CD4-positive, CD25-positive, alpha-beta regulatory T cell (primary cell): ENCODE data around the gene DHRS13. TPM values are rescaled to one million over a fixed set of nuclear protein-coding genes. Genes with fewer than 3 reads are reported as not detected.

Experiments used
- ATAC-seq, 2 donors: fragments of 150-1000 bp; cut with Tn5 transposase; one replicate each; pipeline ENCODE4 v1.10.0; 2021; ENCODE audit warnings: low read depth in 2 of 2, moderate number of reproducible peaks in 2 of 2, moderate library complexity in 1 of 2
- DNase-seq, 3 donors: peaks; one replicate each; pipeline versions ENCODE4 v3.0.0 to v3.0.0-alpha.2; 2012 to 2022; ENCODE audit warnings: mixed read lengths in 1 of 3
- H3K27ac ChIP-seq: one replicate; pipeline ENCODE4 v1.7.0; 2013; ENCODE audit warnings: mild to moderate bottlenecking, low read length; ENCODE audit not compliant: insufficient read depth, poor library complexity, severe bottlenecking
- H3K27me3 ChIP-seq: one replicate; pipeline ENCODE4 v1.7.0; 2013; ENCODE audit warnings: low read length; ENCODE audit not compliant: control insufficient read depth, insufficient read depth
- H3K36me3 ChIP-seq: one replicate; pipeline ENCODE4 v1.7.0; 2013; ENCODE audit warnings: mild to moderate bottlenecking, low read length, moderate library complexity; ENCODE audit not compliant: control insufficient read depth, insufficient read depth
- H3K4me1 ChIP-seq: 2 replicates; pipeline ENCODE4 v1.7.0; 2013; ENCODE audit warnings: mild to moderate bottlenecking, low read length; ENCODE audit not compliant: insufficient read depth, control insufficient read depth, poor library complexity, severe bottlenecking
- H3K4me3 ChIP-seq: one replicate; pipeline ENCODE4 v1.7.0; 2013; ENCODE audit warnings: low read depth, mild to moderate bottlenecking, low read length, moderate library complexity
- H3K9me3 ChIP-seq, 2 experiments: 1 replicate in 1 of 2; 2 replicates in 1 of 2; pipeline ENCODE4 v1.7.0; 2013; ENCODE audit warnings: low read length in 2 of 2, mild to moderate bottlenecking in 1 of 2, moderate library complexity in 1 of 2; ENCODE audit not compliant: control insufficient read depth in 2 of 2
- H3K27ac Mint-ChIP-seq, 3 donors: one replicate each; pipeline ENCODE4 v1.8.0; 2020 to 2022; ENCODE audit warnings: mild to moderate bottlenecking in 3 of 3, mixed read lengths in 3 of 3, moderate library complexity in 2 of 3
- H3K27me3 Mint-ChIP-seq: one replicate; pipeline ENCODE4 v1.8.0; 2022; ENCODE audit warnings: mild to moderate bottlenecking, mixed read lengths
- H3K36me3 Mint-ChIP-seq: one replicate; pipeline ENCODE4 v1.8.0; 2020; ENCODE audit warnings: mixed read lengths
- H3K4me1 Mint-ChIP-seq, 4 donors: one replicate each; pipeline ENCODE4 v1.8.0; 2020 to 2022; ENCODE audit warnings: mixed read lengths in 4 of 4, mild to moderate bottlenecking in 1 of 4
- H3K4me3 Mint-ChIP-seq, 4 donors: one replicate each; pipeline ENCODE4 v1.8.0; 2020 to 2022; ENCODE audit warnings: mild to moderate bottlenecking in 4 of 4, mixed read lengths in 4 of 4, moderate library complexity in 3 of 4
- H3K9me3 Mint-ChIP-seq, 7 donors: one replicate each; pipeline ENCODE4 v1.8.0; 2020 to 2022; ENCODE audit warnings: mixed read lengths in 7 of 7, mild to moderate bottlenecking in 3 of 7, moderate library complexity in 2 of 7
- polyA plus RNA-seq, 4 donors: library from polyadenylated mRNA; unstranded; fragments of 300-500 nt; fragmentation: Illumina TruSeq; gene quantifications; one replicate each; pipeline ENCODE4 v1.2.3, GENCODE V29; 2021
- total RNA-seq: library from RNA; stranded (reverse); gene quantifications from one replicate; pipeline ENCODE4 v1.2.3, GENCODE V29; 2022

Gene DHRS13
- total and polyA plus RNA-seq, 5 donors from 2014 or later = 15.0 to 21.1 (median 18.8) TPM

DNA sequence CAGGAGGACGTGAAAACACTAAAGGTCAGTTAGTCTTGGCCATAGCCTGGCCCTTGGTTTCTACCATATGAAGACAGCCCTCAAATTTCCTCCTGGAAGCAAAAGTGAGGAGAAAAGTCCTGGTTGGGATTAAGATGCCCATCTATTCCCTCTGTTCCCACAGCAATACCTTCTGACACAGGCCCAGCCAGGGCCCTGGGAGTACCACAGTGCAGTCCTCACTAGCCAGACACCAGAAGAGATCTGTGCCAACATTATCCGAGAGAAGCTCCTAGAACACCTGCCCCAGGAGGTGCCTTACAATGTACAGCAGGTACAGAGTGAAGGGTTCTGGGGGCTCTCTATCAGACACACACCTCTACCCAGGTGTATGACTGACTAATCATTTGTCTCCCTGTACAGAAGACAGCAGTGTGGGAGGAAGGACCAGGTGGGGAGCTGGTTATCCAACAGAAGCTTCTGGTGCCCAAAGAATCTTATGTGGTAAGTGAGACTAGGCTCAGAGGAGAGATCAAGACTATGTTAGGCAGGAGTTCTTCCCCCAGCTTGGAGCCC, 44.0 kb downstream of the DHRS13 start:
- Histone ChIP-seq H3K36me3 (peaks cover 25% of the 10 kb centered on the region), H3K4me1 (peaks cover 17% of the 10 kb centered on the region), H3K27ac (no peak overlapping the region), H3K4me3 (no peak overlapping the region), H3K9me3 (no peaks in the 10 kb centered on the region), H3K27me3 (no peaks in the 10 kb centered on the region)
- Mint-ChIP-seq H3K27me3 (no peaks in the 10 kb centered on the region), H3K4me3 (peak overlapping the region in 1 of 4 donors; percentile 25), H3K36me3 (peaks cover 21% of the 10 kb centered on the region), H3K4me1 (peaks cover 0 to 18% (median 12%) of the 10 kb centered on the region in 4 donors), H3K9me3 (no peaks in the 10 kb centered on the region), H3K27ac (no peak overlapping the region)
- no peak for DNase-seq
- no peak for ATAC-seq

DNA sequence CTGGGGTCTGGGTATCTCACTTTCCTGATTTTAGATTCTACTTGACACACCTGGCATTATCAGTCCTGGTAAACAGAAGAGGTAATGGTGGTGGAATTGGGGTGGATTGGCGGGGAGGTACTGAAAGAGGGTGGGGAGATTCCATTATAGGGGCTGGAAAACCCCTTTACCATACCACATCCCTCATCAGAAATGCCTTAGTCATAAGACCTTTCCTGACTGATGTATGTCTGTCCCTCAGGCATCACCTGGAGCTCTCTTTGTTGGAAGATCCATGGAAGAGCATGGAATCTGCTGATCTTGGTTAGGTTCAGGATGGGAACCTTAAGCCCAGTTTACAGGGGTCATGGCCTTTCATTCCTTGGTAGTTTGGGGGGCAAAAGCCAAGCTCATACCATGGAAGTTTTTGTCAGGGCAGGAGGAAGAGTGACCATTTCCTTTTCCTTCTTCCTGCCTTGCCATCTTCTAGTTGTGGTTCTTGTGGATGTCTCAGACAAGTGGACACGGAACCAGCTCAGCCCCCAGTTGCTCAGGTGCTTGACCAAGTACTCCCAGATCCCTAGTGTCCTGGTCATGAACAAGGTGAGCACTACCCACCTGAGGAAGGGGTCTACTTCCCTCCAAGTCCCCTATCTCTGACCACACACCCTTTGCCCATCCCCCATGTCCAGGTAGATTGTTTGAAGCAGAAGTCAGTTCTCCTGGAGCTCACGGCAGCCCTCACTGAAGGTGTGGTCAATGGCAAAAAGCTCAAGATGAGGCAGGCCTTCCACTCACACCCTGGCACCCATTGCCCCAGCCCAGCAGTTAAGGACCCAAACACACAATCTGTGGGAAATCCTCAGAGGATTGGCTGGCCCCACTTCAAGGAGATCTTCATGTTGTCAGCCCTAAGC, 44.7 kb downstream of the DHRS13 start:
- H3K27ac Mint-ChIP-seq = no peak overlapping the region
- H3K36me3 Mint-ChIP-seq = peaks cover 21% of the 10 kb centered on the region
- Histone ChIP-seq H3K4me1 (peaks cover 17% of the 10 kb centered on the region), H3K4me3 (no peak overlapping the region), H3K36me3 (peaks cover 25% of the 10 kb centered on the region), H3K27ac (no peak overlapping the region), H3K9me3 (no peaks in the 10 kb centered on the region), H3K27me3 (no peaks in the 10 kb centered on the region)
- H3K9me3 Mint-ChIP-seq = no peaks in the 10 kb centered on the region
- H3K4me3 Mint-ChIP-seq = peak overlapping the region in 2 of 4 donors; percentile 25 to 38
- H3K4me1 Mint-ChIP-seq = peaks cover 0 to 21% (median 12%) of the 10 kb centered on the region in 4 donors
- no peaks in the 10 kb centered on the region for H3K27me3 Mint-ChIP-seq
- no peak for ATAC-seq
- no peak for DNase-seq

DNA sequence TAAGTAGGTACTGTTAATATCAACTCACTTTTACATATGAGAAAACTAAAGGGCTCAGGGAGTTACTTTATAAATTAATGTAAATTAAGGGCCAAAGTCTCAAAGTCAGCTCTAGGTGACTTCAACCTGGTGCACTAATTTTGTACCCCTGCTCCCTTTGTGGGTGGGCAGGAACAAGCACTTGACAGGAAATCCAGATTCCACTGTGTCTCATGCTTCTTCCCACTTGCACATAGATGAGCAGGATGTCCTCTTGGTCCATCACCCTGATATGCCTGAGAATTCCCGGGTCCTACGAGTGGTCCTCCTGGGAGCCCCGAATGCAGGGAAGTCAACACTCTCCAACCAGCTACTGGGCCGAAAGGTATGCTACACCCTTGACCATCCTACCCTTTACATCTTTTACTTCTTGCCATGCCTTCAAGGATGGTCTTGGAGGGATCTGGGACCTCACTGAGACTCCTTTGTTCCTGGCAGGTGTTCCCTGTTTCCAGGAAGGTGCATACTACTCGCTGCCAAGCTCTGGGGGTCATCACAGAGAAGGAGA, 46.8 kb downstream of the DHRS13 start:
- Mint-ChIP-seq H3K36me3 (peaks cover 18% of the 10 kb centered on the region), H3K27ac (no peak overlapping the region), H3K9me3 (no peaks in the 10 kb centered on the region), H3K4me3 (peak overlapping the region; percentile 91 to 94 (median 92)), H3K27me3 (no peaks in the 10 kb centered on the region), H3K4me1 (peaks cover 0 to 21% (median 12%) of the 10 kb centered on the region in 4 donors)
- Histone ChIP-seq H3K4me3 (peak overlapping the region; percentile 96), H3K4me1 (peaks cover 17% of the 10 kb centered on the region), H3K36me3 (peaks cover 25% of the 10 kb centered on the region), H3K27me3 (no peaks in the 10 kb centered on the region), H3K9me3 (no peaks in the 10 kb centered on the region), H3K27ac (no peak overlapping the region)
- DNase-seq = no peak
- no peak for ATAC-seq

DNA sequence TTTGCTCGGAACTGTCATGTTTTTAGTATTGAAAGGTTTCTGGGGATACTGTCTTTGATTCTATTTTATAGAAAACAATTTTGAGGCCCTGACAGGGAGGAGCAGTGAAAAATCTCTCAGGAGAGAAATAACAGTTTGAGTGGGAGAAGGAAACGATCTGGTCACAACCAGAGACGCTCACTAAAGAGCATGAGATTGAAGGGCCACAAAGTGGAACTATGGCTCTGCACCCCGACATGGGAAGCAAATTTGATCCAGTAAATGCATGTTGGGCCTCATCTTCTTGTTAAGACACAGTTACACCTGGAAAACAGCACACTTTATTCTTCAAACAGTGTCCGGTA, 47.6 kb downstream of the DHRS13 start:
- Mint-ChIP-seq H3K27me3 (no peaks in the 10 kb centered on the region), H3K9me3 (no peaks in the 10 kb centered on the region), H3K4me3 (peak overlapping the region; percentile 91 to 94 (median 92)), H3K27ac (peak overlapping the region; percentile 90 to 96 (median 91)), H3K36me3 (peaks cover 15% of the 10 kb centered on the region), H3K4me1 (peaks cover 0 to 21% (median 12%) of the 10 kb centered on the region in 4 donors)
- H3K4me3 ChIP-seq = peak overlapping the region; percentile 96
- peaks cover 17% of the 10 kb centered on the region for H3K4me1 ChIP-seq
- H3K27me3 ChIP-seq = no peaks in the 10 kb centered on the region
- ATAC-seq (no peak), DNase-seq (no peak)
- H3K36me3 ChIP-seq = peaks cover 20% of the 10 kb centered on the region
- peak overlapping the region; percentile 69 for H3K27ac ChIP-seq
- H3K9me3 ChIP-seq = no peaks in the 10 kb centered on the region

DNA sequence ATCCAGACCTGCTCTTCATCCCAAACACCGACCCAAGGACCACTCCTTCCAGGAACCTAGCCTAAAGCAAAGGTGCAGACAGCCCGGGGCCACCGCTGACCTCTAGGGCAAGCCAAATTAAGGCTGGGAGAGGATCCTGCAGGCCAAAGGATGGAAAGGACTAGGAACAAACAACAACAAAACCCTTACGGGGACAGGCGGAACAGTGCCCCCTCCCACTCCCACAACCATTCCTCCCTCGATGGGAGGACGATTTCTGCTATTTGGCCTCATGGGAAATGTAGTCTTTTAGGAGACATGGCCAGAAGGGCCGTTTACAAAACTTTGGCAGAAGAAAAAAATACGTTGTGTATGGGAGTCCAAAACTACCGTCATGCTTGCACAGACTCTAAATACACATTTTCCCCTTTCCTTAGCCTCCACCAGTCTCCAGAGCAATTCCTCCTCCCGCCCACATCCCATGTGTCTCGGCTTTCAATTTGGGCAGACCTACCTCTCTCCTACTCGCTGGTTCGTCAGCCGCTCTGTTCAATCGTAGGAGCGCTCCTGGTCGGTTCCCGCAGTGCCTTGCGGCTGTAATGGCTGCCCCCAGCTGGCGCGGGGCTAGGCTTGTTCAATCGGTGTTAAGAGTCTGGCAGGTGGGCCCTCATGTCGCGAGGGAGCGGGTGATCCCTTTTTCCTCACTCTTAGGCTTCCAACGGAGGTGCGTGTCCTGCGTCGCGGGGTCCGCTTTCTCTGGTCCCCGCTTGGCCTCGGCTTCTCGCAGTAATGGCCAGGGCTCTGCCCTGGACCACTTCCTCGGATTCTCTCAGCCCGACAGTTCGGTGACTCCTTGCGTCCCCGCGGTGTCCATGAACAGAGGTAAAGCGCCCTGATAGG, 48.2 kb downstream of the DHRS13 start, which contains the start of gene ERAL1:
Gene ERAL1 (plus strand): TSS at position 560 of the 879 bp plus-strand sequence. CDS start 19 bp downstream, at position 579.
- Mint-ChIP-seq H3K4me3 (peak within 1 kb of the TSS; percentile 91 to 94 (median 92)), H3K4me1 (peaks cover 0 to 21% (median 12%) of the 10 kb centered on the region in 4 donors)
- peak within 1 kb of the TSS; percentile 96 for H3K4me3 ChIP-seq

DNA sequence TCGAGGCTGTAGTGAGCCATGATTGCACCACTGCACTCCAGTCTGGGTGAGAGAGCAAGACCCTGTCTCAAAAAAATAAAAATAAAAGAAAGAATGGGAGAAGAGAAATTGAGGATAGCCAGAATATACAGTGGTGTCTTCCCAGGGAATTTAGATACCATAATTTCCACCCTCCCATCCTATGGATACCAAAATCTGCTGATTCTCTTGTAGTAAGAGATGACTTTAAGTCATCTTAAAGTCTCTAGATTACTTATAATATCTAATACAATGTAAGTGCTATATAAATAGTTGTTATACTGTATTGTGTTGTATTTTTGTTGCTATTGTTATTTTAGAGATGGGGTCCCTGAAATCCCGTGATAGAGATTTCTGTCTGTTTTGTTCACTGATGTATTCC, 49.6 kb downstream of the DHRS13 start:
- peaks cover 7% of the 10 kb centered on the region for H3K36me3 ChIP-seq
- no peak for ATAC-seq
- H3K27ac ChIP-seq = no peak overlapping the region
- peaks cover 17% of the 10 kb centered on the region for H3K4me1 ChIP-seq
- H3K27ac Mint-ChIP-seq = peak overlapping the region in 1 of 3 donors; percentile 18
- H3K36me3 Mint-ChIP-seq = peaks cover 4% of the 10 kb centered on the region
- no peaks in the 10 kb centered on the region for H3K9me3 ChIP-seq
- DNase-seq = no peak
- H3K9me3 Mint-ChIP-seq = no peaks in the 10 kb centered on the region
- no peak overlapping the region for H3K4me3 ChIP-seq
- no peaks in the 10 kb centered on the region for H3K27me3 ChIP-seq
- H3K4me3 Mint-ChIP-seq = peak overlapping the region in 3 of 4 donors; percentile 57 to 94 (median 69)
- peaks cover 0 to 21% (median 12%) of the 10 kb centered on the region in 4 donors for H3K4me1 Mint-ChIP-seq
- H3K27me3 Mint-ChIP-seq = no peaks in the 10 kb centered on the region

More for the DNA sequence above, 48.2 kb downstream of the DHRS13 start, which contains the start of gene ERAL1:
- H3K4me1 ChIP-seq = peaks cover 17% of the 10 kb centered on the region
- DNase-seq = peak; percentile 78 to 90 (median 84)
- Mint-ChIP-seq H3K27ac (peak within 1 kb of the TSS; percentile 90 to 96 (median 91)), H3K27me3 (no peaks in the 10 kb centered on the region), H3K36me3 (peaks cover 14% of the 10 kb centered on the region), H3K9me3 (no peaks in the 10 kb centered on the region)
- no peaks in the 10 kb centered on the region for H3K27me3 ChIP-seq
- peak; percentile 100 for ATAC-seq
- peaks cover 17% of the 10 kb centered on the region for H3K36me3 ChIP-seq
- no peaks in the 10 kb centered on the region for H3K9me3 ChIP-seq
- H3K27ac ChIP-seq = peak within 1 kb of the TSS; percentile 69

DNA sequence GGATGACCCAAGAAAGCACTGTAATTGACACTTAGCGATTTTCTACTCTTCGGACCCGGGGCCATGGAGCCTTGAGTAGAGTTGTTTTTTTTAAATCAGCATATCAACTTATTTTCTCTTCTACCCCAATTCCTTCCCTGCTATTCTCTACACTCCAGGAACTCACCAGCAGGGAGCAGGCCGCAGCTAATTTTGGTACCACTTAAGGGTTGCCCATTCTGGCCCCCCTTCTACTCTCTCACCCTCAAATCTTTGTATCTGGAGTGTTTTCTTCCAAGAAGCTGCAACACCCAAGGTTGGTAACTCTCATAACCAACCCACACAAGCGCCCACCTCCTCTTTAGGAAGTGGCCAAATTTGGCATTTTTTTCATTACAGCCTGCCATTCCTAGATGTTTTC, 53.6 kb downstream of the DHRS13 start:
- H3K4me3 ChIP-seq = no peak overlapping the region
- no peaks in the 10 kb centered on the region for H3K27me3 Mint-ChIP-seq
- no peaks in the 10 kb centered on the region for H3K36me3 Mint-ChIP-seq
- peak overlapping the region in 1 of 4 donors; percentile 32 for H3K4me3 Mint-ChIP-seq
- ATAC-seq (no peak), DNase-seq (peak in 1 of 3 donors; percentile 46)
- H3K9me3 Mint-ChIP-seq = no peaks in the 10 kb centered on the region
- H3K36me3 ChIP-seq = no peaks in the 10 kb centered on the region
- H3K4me1 Mint-ChIP-seq = peaks cover 0 to 5% (median under 1%) of the 10 kb centered on the region in 4 donors
- no peaks in the 10 kb centered on the region for H3K27me3 ChIP-seq
- no peaks in the 10 kb centered on the region for H3K9me3 ChIP-seq
- H3K4me1 ChIP-seq = peaks cover 3% of the 10 kb centered on the region
- H3K27ac ChIP-seq = no peak overlapping the region
- no peak overlapping the region for H3K27ac Mint-ChIP-seq
